Stomach smooth muscle (tissue), 2 donors: ENCODE data around the gene TXLNG.
"Not testable (repeated sequence)": the region's sequence is repeated elsewhere in the genome, so short reads cannot be mapped to it uniquely, and the experiment has no call there.

Experiments
- H3K27ac ChIP-seq: one replicate; pipeline ENCODE4 v1.7.0; 2013; ENCODE audit warnings: mild to moderate bottlenecking, low read length, inconsistent platforms
- H3K27me3 ChIP-seq, 2 donors: one replicate each; pipeline ENCODE4 v1.7.0; 2013; ENCODE audit warnings: low read length in 2 of 2; ENCODE audit not compliant: insufficient read depth in 2 of 2, control insufficient read depth in 1 of 2
- H3K36me3 ChIP-seq, 2 donors: one replicate each; pipeline ENCODE4 v1.7.0; 2013; ENCODE audit warnings: low read length in 2 of 2; ENCODE audit not compliant: control insufficient read depth in 2 of 2, insufficient read depth in 2 of 2
- H3K4me1 ChIP-seq: one replicate; pipeline ENCODE4 v1.7.0; 2013; ENCODE audit warnings: low read length; ENCODE audit not compliant: control insufficient read depth, insufficient read depth
- H3K4me3 ChIP-seq, 2 donors: one replicate each; pipeline ENCODE4 v1.7.0; 2013; ENCODE audit warnings: low read length in 2 of 2
- H3K9ac ChIP-seq, 2 donors: one replicate each; pipeline ENCODE4 v1.7.0; 2013; ENCODE audit warnings: low read length in 2 of 2, mild to moderate bottlenecking in 1 of 2
- H3K9me3 ChIP-seq, 2 donors: one replicate each; pipeline ENCODE4 v1.7.0; 2013; ENCODE audit warnings: low read length in 2 of 2; ENCODE audit not compliant: control insufficient read depth in 2 of 2
- donor health status: healthy.
- donor health status: Pancreatic carcinoma.

Gene TXLNG

DNA sequence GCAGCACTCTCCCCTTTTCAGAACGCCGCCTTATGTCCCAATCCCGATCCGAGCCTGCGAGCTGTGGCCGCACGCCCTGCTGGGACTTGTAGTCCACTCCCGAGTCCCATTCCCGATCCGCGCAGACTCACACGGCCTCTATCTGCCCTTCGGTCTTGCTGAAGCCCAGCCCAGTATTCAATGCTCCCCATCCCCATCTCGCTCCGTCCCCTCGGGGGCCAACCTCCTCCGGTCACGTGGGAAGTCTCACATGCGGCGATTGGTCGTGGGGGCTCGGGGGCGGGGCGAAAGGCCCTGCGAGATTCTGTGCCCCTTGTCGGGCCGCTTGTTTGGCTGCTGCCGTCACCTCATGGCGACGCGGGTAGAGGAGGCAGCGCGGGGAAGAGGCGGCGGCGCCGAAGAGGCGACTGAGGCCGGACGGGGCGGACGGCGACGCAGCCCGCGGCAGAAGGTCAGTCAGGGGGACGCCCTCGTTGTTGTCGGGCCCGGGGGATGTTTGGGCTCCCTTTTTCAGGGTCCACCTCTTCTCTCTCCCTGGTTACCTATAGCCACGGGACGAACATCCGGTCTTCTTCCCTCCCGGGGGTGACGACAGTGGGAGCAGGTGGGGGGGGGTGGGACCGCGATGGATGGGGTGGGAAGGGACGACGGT, at the start of gene TXLNG:
TXLNG (plus strand) TSS at position 328 of the 652 bp plus-strand sequence; CDS start at position 350, 22 bp downstream.
- Histone ChIP-seq H3K4me1 (peaks cover 13% of the 10 kb centered on the region), H3K27me3 (no peaks in the 10 kb centered on the region), H3K9me3 (no peaks in the 10 kb centered on the region), H3K36me3 (no peaks in the 10 kb centered on the region), H3K9ac (peak within 1 kb of the TSS; percentile 64 to 90), H3K27ac (peak within 1 kb of the TSS; percentile 86), H3K4me3 (peak within 1 kb of the TSS; percentile 67 to 96)

DNA sequence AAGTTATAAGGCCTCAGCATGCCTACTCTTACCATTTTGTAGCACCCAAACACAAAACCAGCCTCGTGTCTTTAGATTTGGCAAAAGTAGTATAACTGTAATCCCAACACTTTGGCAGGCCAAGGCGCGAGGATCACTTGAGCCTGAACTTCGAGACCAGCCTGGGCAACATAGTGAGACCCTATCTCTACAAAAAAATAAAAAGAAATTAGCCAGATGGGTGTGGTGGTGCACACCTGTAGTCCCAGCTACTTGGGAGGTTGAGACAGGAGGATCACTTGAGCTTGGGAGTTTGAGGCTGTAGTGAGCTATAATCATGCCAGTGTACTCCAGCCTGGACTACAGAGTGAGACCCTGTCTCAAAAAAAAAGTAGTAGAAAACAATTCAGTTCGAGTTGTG, 49.2 kb upstream of the TXLNG start:
- Histone ChIP-seq H3K27ac (no peak overlapping the region), H3K36me3 (peaks cover 10 to 19% of the 10 kb centered on the region in 2 donors)

DNA sequence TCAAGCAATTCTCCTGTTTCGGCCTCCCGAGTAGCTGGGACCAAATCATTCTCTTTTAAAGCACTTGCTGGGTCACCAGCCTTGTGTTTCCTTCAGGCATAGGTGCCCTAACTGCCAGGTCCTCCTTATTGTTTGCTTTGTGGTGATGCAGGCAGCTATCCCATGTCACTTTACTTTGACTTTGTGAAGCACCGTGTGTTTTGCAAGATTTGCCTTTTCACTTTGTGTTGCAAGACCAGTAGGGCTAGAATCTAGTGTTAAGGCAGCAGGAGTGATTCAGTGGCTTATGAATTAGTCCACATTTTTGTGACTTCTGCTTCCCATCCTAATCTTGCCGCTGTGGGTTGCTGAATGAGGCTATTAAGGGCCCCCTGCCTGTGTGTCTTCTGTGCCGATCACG, 46.7 kb upstream of the TXLNG start:
- H3K9ac ChIP-seq, result no peak overlapping the region
- H3K4me3 ChIP-seq, result no peak overlapping the region
- H3K9me3 ChIP-seq, result no peaks in the 10 kb centered on the region
- peaks cover 15 to 28% of the 10 kb centered on the region in 2 donors for H3K36me3 ChIP-seq
- no peaks in the 10 kb centered on the region for H3K27me3 ChIP-seq
- no peaks in the 10 kb centered on the region for H3K4me1 ChIP-seq
- no peak overlapping the region for H3K27ac ChIP-seq

More for the DNA sequence above, 49.2 kb upstream of the TXLNG start:
- no peaks in the 10 kb centered on the region for H3K4me1 ChIP-seq
- no peak overlapping the region for H3K4me3 ChIP-seq
- H3K27me3 ChIP-seq, result no peaks in the 10 kb centered on the region
- no peak overlapping the region for H3K9ac ChIP-seq
- H3K9me3 ChIP-seq, result no peaks in the 10 kb centered on the region

DNA sequence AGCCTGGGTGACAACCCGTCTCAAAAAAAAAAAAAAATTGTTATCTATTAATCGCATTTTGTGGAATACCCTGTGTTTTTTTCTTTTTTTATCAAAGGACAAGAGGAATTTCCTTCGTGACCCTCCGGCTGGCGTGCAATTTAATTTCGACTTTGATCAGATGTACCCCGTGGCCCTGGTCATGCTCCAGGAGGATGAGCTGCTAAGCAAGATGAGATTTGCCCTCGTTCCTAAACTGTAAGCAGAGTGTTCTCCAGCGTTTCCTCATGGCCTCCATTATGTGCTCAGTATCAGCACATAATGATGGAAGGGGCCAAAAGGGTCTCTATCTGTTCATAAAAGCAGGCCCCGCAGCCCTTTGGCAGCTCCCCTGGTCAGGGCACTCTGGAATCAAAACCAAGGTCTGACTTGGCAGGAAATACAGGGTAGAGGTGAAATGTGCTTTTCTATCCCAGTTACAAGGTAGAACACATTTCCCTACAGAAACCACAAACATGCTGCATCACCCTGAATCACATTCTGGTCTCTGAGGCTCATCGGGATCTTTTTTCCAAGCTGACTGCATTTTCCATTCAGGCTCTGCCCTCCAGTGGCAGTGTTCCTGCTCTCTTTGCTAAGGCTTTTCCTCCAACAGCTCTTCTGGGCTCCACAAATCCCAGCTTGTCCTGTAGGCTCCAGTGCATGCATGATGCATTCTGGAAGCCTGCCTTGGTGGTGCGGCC, 42.5 kb upstream of the TXLNG start:
- H3K9me3 ChIP-seq, result no peaks in the 10 kb centered on the region
- no peak overlapping the region for H3K9ac ChIP-seq
- H3K4me3 ChIP-seq, result no peak overlapping the region
- H3K4me1 ChIP-seq, result no peaks in the 10 kb centered on the region
- no peaks in the 10 kb centered on the region for H3K27me3 ChIP-seq
- peaks cover 13 to 31% of the 10 kb centered on the region in 2 donors for H3K36me3 ChIP-seq
- no peak overlapping the region for H3K27ac ChIP-seq

DNA sequence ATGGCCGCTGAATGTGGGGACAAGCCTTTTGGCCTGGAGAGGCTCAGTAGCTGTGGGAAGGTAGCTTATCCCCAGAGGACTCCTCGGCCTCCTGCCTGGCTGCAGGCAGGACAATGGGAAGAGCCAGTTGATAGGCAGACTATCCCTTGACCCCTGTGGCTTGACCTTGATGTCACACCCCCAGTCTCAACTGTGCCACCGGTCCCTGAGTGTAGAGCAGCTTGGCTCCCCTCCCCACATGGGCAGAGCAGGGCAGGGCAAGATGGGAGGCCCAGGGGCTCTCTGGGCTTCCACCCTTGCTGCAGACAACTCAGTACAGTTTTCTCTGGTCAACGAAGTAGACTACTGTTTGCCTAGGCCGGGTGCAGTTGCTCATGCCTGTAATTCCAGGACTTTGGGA, 41.2 kb upstream of the TXLNG start:
- H3K9ac ChIP-seq, result no peak overlapping the region
- peaks cover 13 to 38% of the 10 kb centered on the region in 2 donors for H3K36me3 ChIP-seq
- H3K4me3 ChIP-seq, result no peak overlapping the region
- H3K27me3 ChIP-seq, result no peaks in the 10 kb centered on the region
- no peaks in the 10 kb centered on the region for H3K9me3 ChIP-seq
- no peak overlapping the region for H3K27ac ChIP-seq
- no peaks in the 10 kb centered on the region for H3K4me1 ChIP-seq

DNA sequence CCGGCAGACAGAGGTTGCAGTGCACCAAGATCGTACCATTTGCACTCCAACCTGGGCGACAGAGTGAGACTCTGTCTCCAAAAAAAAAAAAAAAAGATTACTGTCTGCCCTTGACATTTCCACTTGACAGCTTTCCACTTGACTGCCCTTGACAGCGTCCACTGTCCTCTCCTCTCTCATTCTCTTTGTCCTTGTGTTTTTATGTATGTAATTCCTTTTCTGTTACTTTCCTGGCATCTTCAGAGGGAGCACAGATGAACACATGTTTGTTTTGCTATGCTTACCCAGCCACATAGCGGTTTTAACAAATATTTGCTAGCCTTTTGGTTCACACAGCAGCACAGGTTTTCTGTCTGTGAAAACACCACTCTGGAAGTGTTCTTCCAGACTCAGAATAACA, 40.6 kb upstream of the TXLNG start:
- Histone ChIP-seq H3K36me3 (peaks cover 18 to 41% of the 10 kb centered on the region in 2 donors), H3K27me3 (no peaks in the 10 kb centered on the region), H3K4me1 (no peaks in the 10 kb centered on the region), H3K9me3 (no peaks in the 10 kb centered on the region), H3K27ac (no peak overlapping the region), H3K9ac (no peak overlapping the region), H3K4me3 (no peak overlapping the region)

DNA sequence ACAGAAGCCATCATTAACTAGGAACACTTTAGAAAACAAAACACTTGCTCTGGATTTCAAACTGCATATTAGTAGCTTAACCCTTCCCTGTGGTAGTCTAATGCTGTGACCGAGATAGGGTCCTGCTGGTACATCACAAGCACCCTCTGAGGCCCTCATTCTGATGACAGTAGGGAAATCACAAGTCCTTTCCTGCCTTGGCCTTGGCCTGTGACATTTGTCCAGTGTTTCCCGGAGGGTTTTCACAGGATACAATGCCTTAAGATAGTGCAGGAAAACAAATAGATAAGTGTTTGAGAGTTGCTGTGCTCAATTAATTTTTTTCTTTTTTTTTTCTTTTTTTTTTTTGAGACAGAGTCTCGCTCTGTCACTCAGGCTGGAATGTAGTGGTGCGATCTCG, 37.8 kb upstream of the TXLNG start:
- Histone ChIP-seq H3K4me1 (no peaks in the 10 kb centered on the region), H3K36me3 (peaks cover 18 to 43% of the 10 kb centered on the region in 2 donors), H3K4me3 (no peak overlapping the region), H3K27ac (no peak overlapping the region), H3K9me3 (no peaks in the 10 kb centered on the region), H3K27me3 (no peaks in the 10 kb centered on the region), H3K9ac (no peak overlapping the region)

DNA sequence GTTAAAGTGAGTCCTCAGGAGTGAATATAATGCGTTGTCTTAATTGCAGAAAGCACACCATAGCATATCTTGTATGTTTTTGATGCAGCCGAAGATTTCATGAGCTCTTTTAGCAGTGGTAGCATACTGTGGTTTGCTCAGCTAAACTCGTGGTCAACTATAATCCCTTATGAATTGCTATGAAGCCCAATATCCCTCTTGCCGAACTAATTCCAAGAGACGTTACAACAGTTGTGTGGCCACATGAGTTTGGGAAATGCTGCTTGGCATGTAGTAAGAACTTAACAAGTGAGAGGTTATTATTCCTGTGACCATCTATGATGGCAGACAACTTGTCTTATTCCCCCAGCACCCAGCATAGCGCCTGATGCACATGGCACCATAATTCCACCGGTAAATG, 36.1 kb upstream of the TXLNG start:
- Histone ChIP-seq H3K4me3 (no peak overlapping the region), H3K36me3 (peaks cover 10 to 34% of the 10 kb centered on the region in 2 donors), H3K9ac (no peak overlapping the region), H3K27me3 (no peaks in the 10 kb centered on the region), H3K27ac (no peak overlapping the region), H3K4me1 (no peaks in the 10 kb centered on the region), H3K9me3 (no peaks in the 10 kb centered on the region)

DNA sequence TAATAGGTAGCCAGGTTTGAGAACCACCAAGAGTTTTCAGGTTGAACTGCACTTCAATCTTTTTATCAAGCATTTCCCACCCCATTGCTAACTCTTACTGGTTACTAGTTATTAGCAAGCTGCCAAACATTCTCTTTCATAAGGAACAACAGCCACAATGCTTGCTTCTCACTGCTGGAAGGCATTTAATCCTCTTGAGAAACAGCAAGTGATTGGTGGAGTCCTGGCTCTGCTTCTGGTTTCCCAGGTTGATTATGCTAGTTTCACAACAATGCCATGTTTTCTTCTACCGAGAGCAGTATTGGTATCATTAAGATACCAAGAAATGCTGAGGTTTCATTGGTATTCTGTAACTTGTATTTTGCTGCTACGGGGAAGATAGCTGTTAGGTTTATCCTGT, 32.2 kb upstream of the TXLNG start:
- H3K36me3 ChIP-seq, result peaks cover 15 to 26% of the 10 kb centered on the region in 2 donors
- H3K27ac ChIP-seq, result no peak overlapping the region
- no peaks in the 10 kb centered on the region for H3K4me1 ChIP-seq
- H3K9me3 ChIP-seq, result no peaks in the 10 kb centered on the region
- no peak overlapping the region for H3K4me3 ChIP-seq
- H3K27me3 ChIP-seq, result no peaks in the 10 kb centered on the region
- no peak overlapping the region for H3K9ac ChIP-seq

DNA sequence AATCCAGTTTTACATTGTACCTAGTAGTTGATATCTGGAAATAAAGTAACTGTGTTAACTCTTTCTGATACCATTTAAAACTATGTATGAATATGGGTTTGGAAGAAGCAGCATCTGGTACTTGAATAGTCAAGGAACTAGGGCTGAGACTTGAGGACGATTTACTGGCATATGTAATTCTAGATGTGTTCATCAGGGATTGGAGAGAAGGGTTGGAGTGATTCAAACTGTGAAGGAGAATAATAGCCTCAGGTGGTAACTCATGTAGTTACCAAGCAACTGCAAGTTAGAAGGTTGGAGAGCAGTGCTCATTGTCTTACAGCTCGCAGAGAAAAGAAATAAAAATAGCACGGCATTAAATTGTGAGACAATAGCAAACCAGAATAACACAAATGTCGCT, 29.5 kb upstream of the TXLNG start:
- Histone ChIP-seq H3K9me3 (no peaks in the 10 kb centered on the region), H3K9ac (no peak overlapping the region), H3K4me1 (no peaks in the 10 kb centered on the region), H3K4me3 (no peak overlapping the region), H3K36me3 (peaks cover 9 to 22% of the 10 kb centered on the region in 2 donors), H3K27ac (no peak overlapping the region), H3K27me3 (no peaks in the 10 kb centered on the region)

DNA sequence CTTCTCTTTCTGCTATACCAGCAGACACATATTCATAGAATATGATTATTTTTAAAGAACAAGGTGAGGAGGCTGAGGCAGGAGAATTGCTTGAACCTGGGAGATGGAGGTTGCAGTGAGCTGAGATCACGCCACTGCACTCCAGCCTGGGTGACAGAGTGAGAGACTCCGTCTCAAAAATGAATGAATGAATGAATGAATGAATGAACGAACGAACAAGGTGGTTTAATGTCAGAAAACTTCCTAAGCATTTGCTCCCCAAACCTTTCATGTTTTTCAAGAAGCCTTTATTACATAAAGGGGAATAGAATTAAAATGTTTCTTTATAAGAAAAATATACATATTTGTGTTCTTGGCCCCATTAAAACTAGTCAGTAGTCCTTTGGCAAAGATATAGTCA, 24.8 kb upstream of the TXLNG start:
- H3K4me1 ChIP-seq, H3K4me3 ChIP-seq, H3K9ac ChIP-seq, H3K9me3 ChIP-seq, H3K36me3 ChIP-seq, H3K27ac ChIP-seq, H3K27me3 ChIP-seq: not testable (repeated sequence)
